ENCODE results near the gene PRKG2.

DNA sequence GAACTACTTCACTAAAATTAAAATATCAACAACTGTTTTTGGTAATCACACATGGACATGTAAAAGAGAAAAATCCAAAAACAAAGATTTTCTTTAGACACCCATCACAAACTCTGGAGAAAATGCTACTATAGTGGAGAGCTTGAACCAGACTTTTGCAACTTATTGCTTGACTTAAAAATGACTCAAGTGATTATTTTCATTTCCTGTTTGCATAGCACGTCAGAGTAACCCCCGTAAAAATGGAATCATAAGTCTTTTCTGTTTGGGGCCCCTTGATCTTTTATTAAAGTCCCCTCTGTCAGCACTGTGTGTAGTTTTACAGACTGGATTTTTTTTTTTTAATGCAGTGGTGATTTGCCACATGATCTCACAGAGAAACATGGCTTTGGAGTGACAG is 79.5 kb downstream of the PRKG2 start:
- TF ChIP-seq FOXJ3 (CRISPR knock-in tag; IDR thresholded peaks at IDR 0.05) (no peak), RFX5 (IDR thresholded peaks at IDR 0.05; ENCODE audit: low read length) (no peak), POLR2AphosphoS5 (IDR thresholded peaks at IDR 0.05; ENCODE audit: low read depth, low read length) (no peak), TCF12 (IDR thresholded peaks at IDR 0.05) (no peak), JUND (IDR thresholded peaks at IDR 0.05) (no peak), MXI1 (IDR thresholded peaks at IDR 0.05; ENCODE audit: low read depth, low read length) (no peak), GABPA (IDR thresholded peaks at IDR 0.05; ENCODE audit: low read depth) (no peak), YY1 (IDR thresholded peaks at IDR 0.05; ENCODE audit: low read depth) (no peak), CHD2 (IDR thresholded peaks at IDR 0.05; ENCODE audit: low read length, partially characterized antibody) (no peak), RCOR1 (IDR thresholded peaks at IDR 0.05; ENCODE audit: low read length) (no peak)
- TF ChIP-seq, protein P1, sequence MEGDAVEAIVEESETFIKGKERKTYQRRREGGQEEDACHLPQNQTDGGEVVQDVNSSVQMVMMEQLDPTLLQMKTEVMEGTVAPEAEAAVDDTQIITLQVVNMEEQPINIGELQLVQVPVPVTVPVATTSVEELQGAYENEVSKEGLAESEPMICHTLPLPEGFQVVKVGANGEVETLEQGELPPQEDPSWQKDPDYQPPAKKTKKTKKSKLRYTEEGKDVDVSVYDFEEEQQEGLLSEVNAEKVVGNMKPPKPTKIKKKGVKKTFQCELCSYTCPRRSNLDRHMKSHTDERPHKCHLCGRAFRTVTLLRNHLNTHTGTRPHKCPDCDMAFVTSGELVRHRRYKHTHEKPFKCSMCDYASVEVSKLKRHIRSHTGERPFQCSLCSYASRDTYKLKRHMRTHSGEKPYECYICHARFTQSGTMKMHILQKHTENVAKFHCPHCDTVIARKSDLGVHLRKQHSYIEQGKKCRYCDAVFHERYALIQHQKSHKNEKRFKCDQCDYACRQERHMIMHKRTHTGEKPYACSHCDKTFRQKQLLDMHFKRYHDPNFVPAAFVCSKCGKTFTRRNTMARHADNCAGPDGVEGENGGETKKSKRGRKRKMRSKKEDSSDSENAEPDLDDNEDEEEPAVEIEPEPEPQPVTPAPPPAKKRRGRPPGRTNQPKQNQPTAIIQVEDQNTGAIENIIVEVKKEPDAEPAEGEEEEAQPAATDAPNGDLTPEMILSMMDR (IDR thresholded peaks at IDR 0.05) = no peak
- TF ChIP-seq, protein P2, sequence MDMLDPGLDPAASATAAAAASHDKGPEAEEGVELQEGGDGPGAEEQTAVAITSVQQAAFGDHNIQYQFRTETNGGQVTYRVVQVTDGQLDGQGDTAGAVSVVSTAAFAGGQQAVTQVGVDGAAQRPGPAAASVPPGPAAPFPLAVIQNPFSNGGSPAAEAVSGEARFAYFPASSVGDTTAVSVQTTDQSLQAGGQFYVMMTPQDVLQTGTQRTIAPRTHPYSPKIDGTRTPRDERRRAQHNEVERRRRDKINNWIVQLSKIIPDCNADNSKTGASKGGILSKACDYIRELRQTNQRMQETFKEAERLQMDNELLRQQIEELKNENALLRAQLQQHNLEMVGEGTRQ (IDR thresholded peaks at IDR 0.05; ENCODE audit: borderline replicate concordance, low read depth, low read length) = no peak
- TF ChIP-seq, protein P3, sequence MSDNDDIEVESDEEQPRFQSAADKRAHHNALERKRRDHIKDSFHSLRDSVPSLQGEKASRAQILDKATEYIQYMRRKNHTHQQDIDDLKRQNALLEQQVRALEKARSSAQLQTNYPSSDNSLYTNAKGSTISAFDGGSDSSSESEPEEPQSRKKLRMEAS (IDR thresholded peaks at IDR 0.05; ENCODE audit: low read depth) = no peak
